ENCODE measurements around the gene PTPRA. TPM values are rescaled to one million over a fixed set of nuclear protein-coding genes. Genes with fewer than 3 reads are reported as not detected.

The PTPRA gene
- polyA plus RNA-seq, 1 experiment = 46.2 TPM

- peaks cover 7% of the 10 kb centered on the region for H3K36me3 ChIP-seq (ENCODE audit: control insufficient read depth, insufficient read depth, low read length)
- no peaks in the 10 kb centered on the region for H3K27me3 ChIP-seq (ENCODE audit: control insufficient read depth, insufficient read depth, low read length)
- POLR2A ChIA-PET = interaction anchor here (1.3 kb wide), 1 partner anchor 9 kb away, joined by 3 read pairs; no protein-coding TSS in a partner anchor
- peak overlapping the region; percentile 89 for H3K4me3 ChIP-seq (ENCODE audit: low read depth, low read length)
- no peak for DNase-seq (ENCODE audit: low read depth)
- TF ChIP-seq, protein P1, sequence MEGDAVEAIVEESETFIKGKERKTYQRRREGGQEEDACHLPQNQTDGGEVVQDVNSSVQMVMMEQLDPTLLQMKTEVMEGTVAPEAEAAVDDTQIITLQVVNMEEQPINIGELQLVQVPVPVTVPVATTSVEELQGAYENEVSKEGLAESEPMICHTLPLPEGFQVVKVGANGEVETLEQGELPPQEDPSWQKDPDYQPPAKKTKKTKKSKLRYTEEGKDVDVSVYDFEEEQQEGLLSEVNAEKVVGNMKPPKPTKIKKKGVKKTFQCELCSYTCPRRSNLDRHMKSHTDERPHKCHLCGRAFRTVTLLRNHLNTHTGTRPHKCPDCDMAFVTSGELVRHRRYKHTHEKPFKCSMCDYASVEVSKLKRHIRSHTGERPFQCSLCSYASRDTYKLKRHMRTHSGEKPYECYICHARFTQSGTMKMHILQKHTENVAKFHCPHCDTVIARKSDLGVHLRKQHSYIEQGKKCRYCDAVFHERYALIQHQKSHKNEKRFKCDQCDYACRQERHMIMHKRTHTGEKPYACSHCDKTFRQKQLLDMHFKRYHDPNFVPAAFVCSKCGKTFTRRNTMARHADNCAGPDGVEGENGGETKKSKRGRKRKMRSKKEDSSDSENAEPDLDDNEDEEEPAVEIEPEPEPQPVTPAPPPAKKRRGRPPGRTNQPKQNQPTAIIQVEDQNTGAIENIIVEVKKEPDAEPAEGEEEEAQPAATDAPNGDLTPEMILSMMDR (IDR thresholded peaks at IDR 0.05; ENCODE audit: insufficient read depth, low read depth, low read length) = no peak
- CTCF ChIA-PET = interaction anchor here (0.9 to 4.3 kb wide), 3 partner anchors 79 to 89 kb away, joined by 3 to 26 read pairs (median 4); no protein-coding TSS in a partner anchor
These were observed 32.2 kb upstream of the PTPRA start for GRCh38 chr20:2840967-2841531.

DNA sequence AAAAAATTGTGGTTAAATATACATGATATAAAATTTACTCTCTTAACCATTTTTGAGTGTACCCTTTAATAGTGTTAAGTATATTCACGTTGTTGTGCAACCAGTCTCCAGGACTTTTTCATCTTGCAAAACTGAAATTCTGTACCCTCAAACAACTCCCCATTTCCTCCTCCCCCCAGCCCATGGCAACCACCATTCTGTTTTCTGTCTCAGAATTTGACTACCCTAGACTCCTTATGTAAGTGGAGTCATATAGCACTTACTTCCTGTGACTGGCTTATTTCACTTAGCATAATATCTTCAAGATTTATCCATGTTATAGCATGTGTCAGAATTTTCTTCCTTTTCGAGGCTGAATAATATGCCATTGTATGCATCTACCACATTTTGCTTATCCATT lies 27.7 kb upstream of the PTPRA start:
- no peaks in the 10 kb centered on the region; the same call in 1 of the 2 replicates for H3K36me3 ChIP-seq (ENCODE audit: control insufficient read depth, insufficient read depth, low read length)
- H3K27me3 ChIP-seq (ENCODE audit: control insufficient read depth, insufficient read depth, low read length) = no peaks in the 10 kb centered on the region
- DNase-seq (ENCODE audit: low read depth) = no peak
- ChIA-PET CTCF (interaction anchor here (0.9 kb wide), 1 partner anchor 14 kb away, joined by 3 read pairs; no protein-coding TSS in a partner anchor), POLR2A (interaction anchor here (0.6 kb wide), 1 partner anchor 9 kb away, joined by 4 read pairs; no protein-coding TSS in a partner anchor)
- no peak overlapping the region for H3K4me3 ChIP-seq (ENCODE audit: low read depth, low read length)
- TF ChIP-seq, protein P1 (IDR thresholded peaks at IDR 0.05; ENCODE audit: insufficient read depth, low read depth, low read length) = no peak

DNA sequence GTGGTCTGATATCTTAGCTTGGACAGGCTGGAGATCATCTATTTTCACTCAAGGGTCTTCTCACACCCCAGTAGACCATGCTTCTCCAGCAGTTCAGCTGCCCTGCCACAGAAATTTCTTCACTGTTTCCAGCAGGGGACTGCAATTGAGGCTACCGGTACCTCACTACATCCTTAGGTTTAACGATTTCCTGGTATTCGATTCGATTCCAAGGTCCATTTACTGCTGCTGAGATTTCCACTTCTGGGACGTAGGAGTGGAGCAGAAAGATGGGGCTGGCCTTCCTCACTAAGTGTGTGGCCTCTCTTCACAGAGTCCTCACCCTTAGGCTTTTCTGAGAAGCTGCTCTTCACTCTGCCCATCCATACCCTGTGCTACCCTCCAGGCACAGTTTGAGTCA lies 26.6 kb upstream of the PTPRA start:
- H3K36me3 ChIP-seq (ENCODE audit: control insufficient read depth, insufficient read depth, low read length) = no peaks in the 10 kb centered on the region; the same call in 1 of the 2 replicates
- TF ChIP-seq, protein P1 (IDR thresholded peaks at IDR 0.05; ENCODE audit: insufficient read depth, low read depth, low read length) = no peak
- ChIA-PET CTCF (no interaction called here), POLR2A (no interaction called here)
- H3K4me3 ChIP-seq (ENCODE audit: low read depth, low read length) = no peak overlapping the region
- H3K27me3 ChIP-seq (ENCODE audit: control insufficient read depth, insufficient read depth, low read length) = no peaks in the 10 kb centered on the region
- DNase-seq (ENCODE audit: low read depth) = no peak

DNA sequence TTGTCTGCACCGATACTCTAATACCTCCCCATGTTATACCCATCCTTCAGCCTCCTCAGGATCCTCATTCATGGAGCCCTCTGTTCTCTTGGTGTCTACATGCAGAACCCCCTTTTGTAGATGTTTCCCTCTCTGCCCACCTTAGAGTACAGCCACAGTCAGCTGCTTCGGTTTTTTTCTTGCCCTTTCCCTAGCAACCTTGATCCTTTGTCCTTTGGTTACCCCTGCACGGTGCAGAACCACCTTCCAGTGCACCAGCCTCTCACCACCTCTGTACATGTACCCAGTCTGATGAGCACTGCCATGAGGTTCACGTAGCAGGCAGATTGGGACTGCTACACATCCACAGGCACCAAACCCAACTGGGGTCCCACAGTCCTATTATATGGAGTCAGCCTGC lies 25.5 kb upstream of the PTPRA start:
- ChIA-PET POLR2A (no interaction called here), CTCF (interaction anchor here (10.5 kb wide), 1 partner anchor 94 kb away, joined by 166 read pairs; no protein-coding TSS in a partner anchor)
- Histone ChIP-seq H3K27me3 (ENCODE audit: control insufficient read depth, insufficient read depth, low read length) (no peaks in the 10 kb centered on the region), H3K36me3 (ENCODE audit: control insufficient read depth, insufficient read depth, low read length) (no peaks in the 10 kb centered on the region; the same call in 1 of the 2 replicates), H3K4me3 (ENCODE audit: low read depth, low read length) (no peak overlapping the region)
- no peak for DNase-seq (ENCODE audit: low read depth)
- TF ChIP-seq, protein P1 (IDR thresholded peaks at IDR 0.05; ENCODE audit: insufficient read depth, low read depth, low read length) = no peak

- no peak for DNase-seq (ENCODE audit: low read depth)
- TF ChIP-seq, protein P1 (IDR thresholded peaks at IDR 0.05; ENCODE audit: insufficient read depth, low read depth, low read length) = no peak
- Histone ChIP-seq H3K4me3 (ENCODE audit: low read depth, low read length) (no peak overlapping the region), H3K27me3 (ENCODE audit: control insufficient read depth, insufficient read depth, low read length) (no peaks in the 10 kb centered on the region), H3K36me3 (ENCODE audit: control insufficient read depth, insufficient read depth, low read length) (no peaks in the 10 kb centered on the region; the same call in 1 of the 2 replicates)
- ChIA-PET CTCF (interaction anchor here (0.6 to 10.5 kb wide), 6 partner anchors 18 to 137 kb away, joined by 3 to 166 read pairs (median 4); no protein-coding TSS in a partner anchor), POLR2A (no interaction called here)
These were observed 23.8 kb upstream of the PTPRA start for GRCh38 chr20:2849529-2849928.
